Measurements from ENCODE around the gene VTI1A. TPM values are rescaled to one million over a fixed set of nuclear protein-coding genes. Genes with fewer than 3 reads are reported as not detected.
A peak's percentile ranks its signal among the peaks of the same experiment; 100 is the strongest.

The VTI1A gene
- total and polyA plus RNA-seq, 2 of the 4 experiments (the other 2 are of a cell fraction): 9.7 to 24.9 TPM

DNA sequence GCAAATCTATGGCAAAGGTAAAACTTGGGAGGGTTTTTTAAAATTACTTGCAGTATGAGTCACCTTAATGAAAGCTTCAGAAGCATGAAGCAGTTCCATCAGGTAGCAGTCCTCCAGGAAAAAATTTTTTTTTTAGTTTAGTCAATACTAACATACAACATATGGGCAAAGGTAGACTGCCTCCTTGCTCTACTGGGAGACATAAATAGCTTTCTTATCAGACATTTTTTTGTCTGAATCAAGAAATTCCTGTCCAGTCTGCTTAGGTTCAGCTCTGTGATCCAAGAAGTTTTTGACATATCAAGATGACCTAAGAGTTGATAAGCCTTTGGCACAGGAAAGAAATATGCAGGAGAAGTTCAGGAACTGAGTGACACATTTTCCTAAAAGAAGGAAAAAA lies 331.6 kb downstream of the VTI1A start:
- H4K91ac ChIP-seq (ENCODE audit: insufficient read depth, low read depth, low read length): no peak overlapping the region
- H4K20me1 ChIP-seq (ENCODE audit: insufficient read depth, low read length): no peaks in the 10 kb centered on the region
- ChIA-PET POLR2A (ENCODE audit: unreplicated experiment) (no interaction called here), CTCF (no interaction called here)
- H3K9me1 ChIP-seq (ENCODE audit: insufficient read depth, low read length): peaks cover 2% of the 10 kb centered on the region; the same call in 1 of the 2 replicates
- BruUV-seq (replicated peaks): no TSS peak
- H3K9me3 ChIP-seq (ENCODE audit: control insufficient read depth, insufficient read depth, low read length): no peaks in the 10 kb centered on the region
- no peak overlapping the region for H2BK5ac ChIP-seq (ENCODE audit: low read depth, low read length, poor library complexity, severe bottlenecking)
- H3K18ac ChIP-seq (ENCODE audit: low read depth, low read length): no peak overlapping the region
- dilution Hi-C loops (cut with HindIII; ENCODE audit: low sequenced_read_pairs, unreplicated experiment): no loop called here
- H2BK120ac ChIP-seq (ENCODE audit: low read depth, low read length): no peak overlapping the region
- H3K4me2 ChIP-seq (ENCODE audit: low read depth, low read length): no peak overlapping the region
- in situ Hi-C loops (cut with MboI; ENCODE audit: low sequenced_read_pairs): no loop called here
- H3K4ac ChIP-seq (ENCODE audit: low read depth, low read length): no peak overlapping the region
- H3K23ac ChIP-seq (ENCODE audit: low read depth, low read length): no peak overlapping the region
- H4K5ac ChIP-seq (ENCODE audit: low read depth, low read length): no peak overlapping the region
- no peaks in the 10 kb centered on the region for H3K27me3 ChIP-seq (ENCODE audit: control insufficient read depth, insufficient read depth, low read length)
- no peak overlapping the region for H3K56ac ChIP-seq (ENCODE audit: extremely low read depth, insufficient read depth, low read length)
- H3K4me1 ChIP-seq (ENCODE audit: control insufficient read depth, insufficient read depth, low read length): no peaks in the 10 kb centered on the region; the same call in 1 of the 2 replicates
- H3K27ac ChIP-seq (ENCODE audit: insufficient read depth, low read length): no peak overlapping the region
- H3K9ac ChIP-seq (ENCODE audit: low read depth, low read length): no peak overlapping the region
- no peak overlapping the region for H2BK15ac ChIP-seq (ENCODE audit: low read depth, low read length)
- peak; percentile 38 for ATAC-seq (ENCODE audit: low read depth)
- TF ChIP-seq MAFK (IDR thresholded peaks at IDR 0.05; ENCODE audit: low read depth, low read length) (no peak), FOS (IDR thresholded peaks at IDR 0.05; ENCODE audit: low read depth, low read length) (0 out of 2 replicates have a peak, but pooled peaks have one; percentile 4), RAD21 (IDR thresholded peaks at IDR 0.05; ENCODE audit: low read length) (no peak), RFX5 (IDR thresholded peaks at IDR 0.05; ENCODE audit: low read depth, low read length) (no peak), MXI1 (IDR thresholded peaks at IDR 0.05; ENCODE audit: borderline replicate concordance, low read depth, low read length) (no peak), MAZ (IDR thresholded peaks at IDR 0.05; ENCODE audit: borderline replicate concordance, low read depth, low read length) (no peak), NFE2L2 (IDR thresholded peaks at IDR 0.05; ENCODE audit: low read depth, low read length) (no peak), CEBPB (IDR thresholded peaks at IDR 0.05; ENCODE audit: low read depth, low read length) (no peak)
- no peak overlapping the region for H2AFZ ChIP-seq (replicated peaks; ENCODE audit: low read length, poor library complexity)
- no peak overlapping the region for H2AK5ac ChIP-seq (ENCODE audit: low read depth, low read length)
- no peak overlapping the region for H3K4me3 ChIP-seq (ENCODE audit: insufficient read depth, low read depth, low read length)
- H3K36me3 ChIP-seq (ENCODE audit: control insufficient read depth, insufficient read depth, low read length): no peaks in the 10 kb centered on the region
- intact Hi-C loops (cut with micrococcal nuclease): loop anchor here (2.0 to 5.0 kb wide), 2 partner anchors 14 to 174 kb away; partner anchors contain the start of gene TCF7L2
- H4K8ac ChIP-seq (ENCODE audit: low read depth in 2 of 2, low read length in 2 of 2): no peak overlapping the region
- H2BK20ac ChIP-seq (ENCODE audit: low read depth, low read length): no peak overlapping the region
- no peak overlapping the region for H3K14ac ChIP-seq (replicated peaks; ENCODE audit: low read depth, low read length)
- peak; percentile 31 for DNase-seq
- H2AK9ac ChIP-seq (replicated peaks; ENCODE audit: low read depth, low read length, poor library complexity): no peak overlapping the region
- H3K79me1 ChIP-seq (ENCODE audit: low read depth in 1 of 2, low read length in 2 of 2): no peaks in the 10 kb centered on the region

Measured in IMR-90 (cell line).